Kidney (tissue), 14 donors: Measurements from ENCODE around the gene SPTBN5. TPM values are rescaled to one million over a fixed set of nuclear protein-coding genes. Genes with fewer than 3 reads are reported as not detected.

Source experiments
- DNase-seq, 5 donors: peaks; one replicate each; pipeline ENCODE4 v3.0.0-alpha.2; 2013 to 2020
- FAIRE-seq: peaks from 2 replicates; lab custom pipeline; 2012; peaks lifted over from hg19 to GRCh38; lab: Jason Lieb, UNC
- H3K27ac ChIP-seq, 2 donors: one replicate each; pipeline ENCODE4 v1.7.0; 2013; ENCODE audit warnings: low read depth in 2 of 2, low read length in 2 of 2, inconsistent platforms in 1 of 2
- H3K27me3 ChIP-seq: one replicate; pipeline ENCODE4 v1.7.1; 2013; ENCODE audit warnings: low read length, inconsistent platforms; ENCODE audit not compliant: control insufficient read depth, insufficient read depth
- H3K36me3 ChIP-seq, 3 donors: one replicate each; pipeline versions ENCODE4 v1.7.0 to v1.7.1; 2013; ENCODE audit warnings: low read length in 3 of 3, control low read depth in 1 of 3, inconsistent platforms in 1 of 3; ENCODE audit not compliant: insufficient read depth in 3 of 3, control insufficient read depth in 2 of 3
- H3K4me1 ChIP-seq, 3 donors: one replicate each; pipeline versions ENCODE4 v1.7.0 to v1.7.1; 2013; ENCODE audit warnings: low read length in 3 of 3, inconsistent platforms in 1 of 3, low read depth in 1 of 3; ENCODE audit not compliant: control insufficient read depth in 2 of 3, insufficient read depth in 2 of 3
- H3K4me3 ChIP-seq, 3 donors: one replicate each; pipeline versions ENCODE4 v1.7.0 to v1.8.1; 2013; ENCODE audit warnings: low read length in 3 of 3, control low read depth in 1 of 3, inconsistent platforms in 1 of 3
- H3K9ac ChIP-seq, 3 donors: one replicate each; pipeline versions ENCODE4 v1.7.0 to v1.7.1; 2013; ENCODE audit warnings: low read length in 3 of 3, control low read depth in 1 of 3, inconsistent platforms in 1 of 3
- H3K9me3 ChIP-seq, 3 donors: one replicate each; pipeline versions ENCODE4 v1.7.0 to v1.7.1; 2013; ENCODE audit warnings: low read length in 3 of 3, control low read depth in 1 of 3, inconsistent platforms in 1 of 3; ENCODE audit not compliant: control insufficient read depth in 2 of 3, insufficient read depth in 1 of 3
- CTCF ChIP-seq: IDR thresholded peaks from 3 replicates; pipeline ENCODE4 v1.5.1; 2012; ENCODE audit warnings: mild to moderate bottlenecking, moderate library complexity, borderline replicate concordance; ENCODE audit not compliant: insufficient read depth; ENCODE audit errors: extremely low read depth
- intact Hi-C: fragments of 100-400 bp; cut with DNase I; formaldehyde crosslinking; loops from one replicate; pipeline ENCODE4 v1.11.1; 2022
- polyA plus RNA-seq: library from polyadenylated mRNA; stranded (reverse); fragments of 350-450 nt; fragmentation: Illumina TruSeq; extraction: RNeasy Lipid Tissue Mini Kit (QIAGEN cat#74804); gene quantifications from one replicate; pipeline ENCODE4 v1.2.3, GENCODE V29; 2014; ENCODE audit warnings: low read depth, low replicate concordance; ENCODE audit not compliant: insufficient read depth
- total RNA-seq: library from RNA; stranded (reverse); fragmentation: NEBNext Ultra II Directional; extraction: Animal tissue kit (Norgen Biotek cat#: 25700); gene quantifications from one replicate; pipeline ENCODE4 v1.2.1, GENCODE V29; 2021
- donor health status: control.
- donor health status: control.
- donor health status: control.
- donor health status: control.
- donor health status: control.
- donor health status: DM: yes; HTN: yes; CAD: no.
- donor health status: Normal renal cell carcinoma (clear cell type).

The SPTBN5 gene
- total and polyA plus RNA-seq, 2 donors from 2014 or later = 1.2 to 2.6 TPM

- Histone ChIP-seq H3K27me3 (no peaks in the 10 kb centered on the region), H3K4me3 (no peak overlapping the region), H3K9ac (no peak overlapping the region), H3K4me1 (peaks cover 4 to 20% (median 17%) of the 10 kb centered on the region in 3 donors), H3K9me3 (no peaks in the 10 kb centered on the region), H3K36me3 (peaks cover 0 to 4% (median 0%) of the 10 kb centered on the region in 3 donors), H3K27ac (no peak overlapping the region)
- DNase-seq (no peak), FAIRE-seq (no peak)
- intact Hi-C loops = no loop called here
- no peak for TF ChIP-seq CTCF
Observed at GRCh38 chr15:41940441-41940857, 46.6 kb upstream of the SPTBN5 start.

- H3K4me1 ChIP-seq = peaks cover 4 to 20% (median 17%) of the 10 kb centered on the region in 3 donors
- no peak overlapping the region for H3K9ac ChIP-seq
- peaks cover 0 to 4% (median 0%) of the 10 kb centered on the region in 3 donors for H3K36me3 ChIP-seq
- no peak overlapping the region for H3K4me3 ChIP-seq
- intact Hi-C loops = no loop called here
- H3K27me3 ChIP-seq = no peaks in the 10 kb centered on the region
- no peak for FAIRE-seq
- no peak for TF ChIP-seq CTCF
- DNase-seq = no peak
- no peak overlapping the region for H3K27ac ChIP-seq
- no peaks in the 10 kb centered on the region for H3K9me3 ChIP-seq
Observed at GRCh38 chr15:41939986-41940385, 46.1 kb upstream of the SPTBN5 start.

GRCh38 chr15:41937568-41937923 lies 43.7 kb upstream of the SPTBN5 start:
- Histone ChIP-seq H3K27me3 (no peaks in the 10 kb centered on the region), H3K4me1 (peaks cover 0 to 9% (median 5%) of the 10 kb centered on the region in 3 donors), H3K36me3 (peaks cover 0 to 4% (median 0%) of the 10 kb centered on the region in 3 donors), H3K9me3 (no peaks in the 10 kb centered on the region), H3K9ac (no peak overlapping the region), H3K27ac (no peak overlapping the region), H3K4me3 (no peak overlapping the region)
- TF ChIP-seq CTCF = no peak
- intact Hi-C loops = no loop called here
- no peak for DNase-seq
- no peak for FAIRE-seq
